Measurements from ENCODE around the gene CRABP1. TPM values are rescaled to one million over a fixed set of nuclear protein-coding genes. Genes with fewer than 3 reads are reported as not detected.

CRABP1 gene
- total and polyA plus RNA-seq, 2 experiments from 2014 or later: 8.7 to 28.2 TPM

GRCh38 chr15:78366342-78366741, 26.2 kb downstream of the CRABP1 start:
- Histone ChIP-seq H3K27ac (no peak overlapping the region), H3K4me3 (no peak overlapping the region), H3K27me3 (no peaks in the 10 kb centered on the region), H3K4me1 (ENCODE audit: low read depth) (peaks cover 5% of the 10 kb centered on the region), H3K9me3 (ENCODE audit: low read depth) (no peaks in the 10 kb centered on the region), H3K36me3 (no peaks in the 10 kb centered on the region)
- TF ChIP-seq CTCF (IDR thresholded peaks at IDR 0.05; ENCODE audit: low read depth, low read length): no peak
- no peak for DNase-seq (ENCODE audit: low read depth in 1 of 2, low spot score in 1 of 2)

GRCh38 chr15:78368651-78369050, 28.5 kb downstream of the CRABP1 start:
- H3K9me3 ChIP-seq (ENCODE audit: low read depth): no peaks in the 10 kb centered on the region
- H3K4me3 ChIP-seq: no peak overlapping the region
- TF ChIP-seq CTCF (IDR thresholded peaks at IDR 0.05; ENCODE audit: low read depth, low read length): no peak
- H3K36me3 ChIP-seq: no peaks in the 10 kb centered on the region
- peak in 1 of 2 donors; percentile 36 for DNase-seq (ENCODE audit: low read depth in 1 of 2, low spot score in 1 of 2)
- H3K27me3 ChIP-seq: no peaks in the 10 kb centered on the region
- no peak overlapping the region for H3K27ac ChIP-seq
- H3K4me1 ChIP-seq (ENCODE audit: low read depth): peaks cover 5% of the 10 kb centered on the region

- H3K36me3 ChIP-seq: no peaks in the 10 kb centered on the region
- H3K27ac ChIP-seq: no peak overlapping the region
Measured at GRCh38 chr15:78369161-78369560, 29.0 kb downstream of the CRABP1 start.

GRCh38 chr15:78370013-78370412, 29.9 kb downstream of the CRABP1 start:
- no peak for DNase-seq (ENCODE audit: low read depth in 1 of 2, low spot score in 1 of 2)

More at GRCh38 chr15:78369161-78369560, 29.0 kb downstream of the CRABP1 start:
- TF ChIP-seq CTCF (IDR thresholded peaks at IDR 0.05; ENCODE audit: low read depth, low read length): no peak
- Histone ChIP-seq H3K4me3 (no peak overlapping the region), H3K9me3 (ENCODE audit: low read depth) (no peaks in the 10 kb centered on the region), H3K27me3 (no peaks in the 10 kb centered on the region), H3K4me1 (ENCODE audit: low read depth) (peaks cover 4% of the 10 kb centered on the region)
- no peak for DNase-seq (ENCODE audit: low read depth in 1 of 2, low spot score in 1 of 2)

GRCh38 chr15:78372880-78373279, 32.7 kb downstream of the CRABP1 start:
- no peak overlapping the region for H3K27ac ChIP-seq
- H3K27me3 ChIP-seq: no peaks in the 10 kb centered on the region
- no peak overlapping the region for H3K4me3 ChIP-seq
- no peaks in the 10 kb centered on the region for H3K4me1 ChIP-seq (ENCODE audit: low read depth)
- TF ChIP-seq CTCF (IDR thresholded peaks at IDR 0.05; ENCODE audit: low read depth, low read length): no peak
- no peaks in the 10 kb centered on the region for H3K36me3 ChIP-seq
- DNase-seq (ENCODE audit: low read depth in 1 of 2, low spot score in 1 of 2): no peak
- H3K9me3 ChIP-seq (ENCODE audit: low read depth): no peaks in the 10 kb centered on the region

More at GRCh38 chr15:78370013-78370412, 29.9 kb downstream of the CRABP1 start:
- no peak overlapping the region for H3K27ac ChIP-seq
- no peak overlapping the region for H3K4me3 ChIP-seq
- H3K36me3 ChIP-seq: no peaks in the 10 kb centered on the region
- no peaks in the 10 kb centered on the region for H3K27me3 ChIP-seq
- H3K9me3 ChIP-seq (ENCODE audit: low read depth): no peaks in the 10 kb centered on the region
- H3K4me1 ChIP-seq (ENCODE audit: low read depth): no peaks in the 10 kb centered on the region
- TF ChIP-seq CTCF (IDR thresholded peaks at IDR 0.05; ENCODE audit: low read depth, low read length): no peak

Measured in cardiac muscle cell (in vitro differentiated cells and primary cell).